Testis (tissue), 3 donors: ENCODE data around the gene RAP2A. TPM values are rescaled to one million over a fixed set of nuclear protein-coding genes. Genes with fewer than 3 reads are reported as not detected.

ENCODE experiments used
- DNase-seq: peaks from one replicate; pipeline ENCODE4 v3.0.0-alpha.2; 2019
- H3K27ac ChIP-seq, 2 donors: fragments of 200-600 bp; sonication (generic); one replicate each; pipeline ENCODE4 v1.5.1; 2019
- H3K27me3 ChIP-seq: fragments of 200-600 bp; sonication (generic); one replicate; pipeline ENCODE4 v1.5.1; 2019
- H3K36me3 ChIP-seq: fragments of 200-600 bp; sonication (generic); one replicate; pipeline ENCODE4 v1.5.1; 2017; ENCODE audit warnings: low read depth; ENCODE audit errors: missing control alignments
- H3K4me1 ChIP-seq: fragments of 200-600 bp; sonication (generic); one replicate; pipeline ENCODE4 v1.5.1; 2019
- H3K4me3 ChIP-seq, 2 donors: fragments of 200-600 bp; sonication (generic); one replicate each; pipeline ENCODE4 v1.5.1; 2017 to 2019
- H3K9me3 ChIP-seq: fragments of 200-600 bp; sonication (generic); one replicate; pipeline ENCODE4 v1.5.1; 2017
- CTCF ChIP-seq, 3 experiments: fragments of 450-650 bp in 2 of 3; fragments of 200-600 bp in 1 of 3; sonication (generic) in 1 of 3; IDR thresholded peaks; one replicate each; pipeline ENCODE4 v1.5.1; 2016 to 2019; ENCODE audit warnings: antibody characterized with exemption in 3 of 3, mild to moderate bottlenecking in 2 of 3, moderate library complexity in 1 of 3
- POLR2A ChIP-seq: fragments of 450-650 bp; IDR thresholded peaks from one replicate; pipeline ENCODE4 v1.6.1; 2017; ENCODE audit warnings: antibody characterized with exemption, mild to moderate bottlenecking, moderate library complexity
- WGBS, 2 donors: methylation state at CpG; one replicate each; pipeline ENCODE4 v1.1.5; 2018; 5-methylcytosine and 5-hydroxymethylcytosine counted together
- intact Hi-C: fragments of 100-400 bp; cut with DNase I; formaldehyde crosslinking; loops from one replicate; pipeline ENCODE4 v1.15.1; 2023; ENCODE audit warnings: low total_unique reads
- polyA plus RNA-seq: library from polyadenylated mRNA; stranded (reverse); fragments of 350-450 nt; fragmentation: Illumina TruSeq; extraction: RNeasy Lipid Tissue Mini Kit (QIAGEN cat#74804); gene quantifications from one replicate; pipeline ENCODE4 v1.2.3, GENCODE V29; 2014; ENCODE audit warnings: low read depth, low replicate concordance; ENCODE audit not compliant: insufficient read depth
- total RNA-seq, 2 donors: library from RNA; depleted of rRNA; stranded (reverse); fragments of >200 nt; gene quantifications; one replicate each; pipeline ENCODE4 v1.2.3, GENCODE V29; 2016

Gene RAP2A
- total and polyA plus RNA-seq, 3 donors from 2014 or later, result 9.1 to 11.5 (median 10.6) TPM

- WGBS, 2 donors, result 78 to 81% methylated on average over 1 of the region's 1 CpG
- TF ChIP-seq POLR2A (no peak), CTCF (IDR thresholded peaks at IDR 0.05) (no peak)
- H3K27ac ChIP-seq, result no peak overlapping the region
- no peaks in the 10 kb centered on the region for H3K36me3 ChIP-seq
- no peak overlapping the region for H3K4me3 ChIP-seq
- DNase-seq, result no peak
- H3K4me1 ChIP-seq, result no peaks in the 10 kb centered on the region
- intact Hi-C loops, result no loop called here
- H3K9me3 ChIP-seq, result no peaks in the 10 kb centered on the region
- no peaks in the 10 kb centered on the region for H3K27me3 ChIP-seq
These were observed 41.9 kb upstream of the RAP2A start for GRCh38 chr13:97392020-97392419.

DNA sequence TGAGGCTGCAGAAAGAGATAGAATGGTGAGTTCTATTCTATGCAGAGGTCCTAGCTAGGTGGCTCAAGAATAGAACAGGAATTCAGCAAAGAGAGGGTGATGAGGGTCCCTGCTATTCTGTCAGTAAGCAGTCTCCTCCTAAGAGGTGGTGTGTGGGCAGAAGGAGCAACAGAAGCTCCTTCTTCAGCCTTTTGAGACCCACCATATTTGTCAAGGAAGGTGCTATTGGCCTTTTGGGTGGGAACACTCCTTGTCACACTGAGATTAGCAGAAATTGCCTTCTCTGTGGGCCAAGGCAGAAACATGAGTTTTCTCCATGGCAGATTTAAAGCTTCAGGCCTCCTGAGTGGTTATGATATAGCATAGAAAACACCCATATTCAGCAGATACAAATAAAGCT is 39.4 kb upstream of the RAP2A start:
- TF ChIP-seq POLR2A (no peak), CTCF (IDR thresholded peaks at IDR 0.05) (no peak)
- Histone ChIP-seq H3K36me3 (no peaks in the 10 kb centered on the region), H3K27me3 (no peaks in the 10 kb centered on the region), H3K4me1 (no peaks in the 10 kb centered on the region), H3K4me3 (no peak overlapping the region), H3K27ac (no peak overlapping the region), H3K9me3 (no peaks in the 10 kb centered on the region)
- no peak for DNase-seq
- intact Hi-C loops, result no loop called here

- WGBS, 2 donors, result 78 to 86% methylated on average over 4 of the region's 4 CpGs
These were observed 38.4 kb upstream of the RAP2A start for GRCh38 chr13:97395447-97396136.

DNA sequence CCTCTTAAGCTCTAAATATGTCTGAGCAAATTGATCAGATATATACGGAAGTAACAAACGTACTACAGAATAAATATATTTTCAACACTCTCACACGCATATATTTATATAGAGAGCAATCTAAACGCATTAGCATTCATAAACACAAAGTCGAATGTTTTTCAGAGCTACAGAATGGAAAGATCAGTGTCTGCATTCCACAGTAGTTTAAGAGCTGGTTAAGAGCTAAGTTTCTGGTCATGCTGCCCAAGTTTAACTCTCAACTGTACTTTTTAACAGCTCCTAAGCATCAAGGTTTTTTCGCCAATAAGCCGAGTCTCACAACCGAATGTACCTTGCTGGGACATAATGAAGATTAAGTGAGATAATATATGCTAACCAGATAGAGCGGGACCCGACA is 36.7 kb upstream of the RAP2A start:
- intact Hi-C loops, result no loop called here
- no peak for DNase-seq

More at GRCh38 chr13:97395447-97396136, 38.4 kb upstream of the RAP2A start:
- intact Hi-C loops, result no loop called here
- Histone ChIP-seq H3K4me1 (no peaks in the 10 kb centered on the region), H3K4me3 (no peak overlapping the region), H3K9me3 (no peaks in the 10 kb centered on the region), H3K36me3 (no peaks in the 10 kb centered on the region), H3K27me3 (no peaks in the 10 kb centered on the region), H3K27ac (no peak overlapping the region)
- no peak for DNase-seq
- no peak for TF ChIP-seq POLR2A
- TF ChIP-seq CTCF (IDR thresholded peaks at IDR 0.05), result no peak

More for the DNA sequence above, 36.7 kb upstream of the RAP2A start:
- TF ChIP-seq CTCF (IDR thresholded peaks at IDR 0.05) (no peak), POLR2A (no peak)
- Histone ChIP-seq H3K36me3 (no peaks in the 10 kb centered on the region), H3K4me1 (no peaks in the 10 kb centered on the region), H3K27me3 (no peaks in the 10 kb centered on the region), H3K27ac (no peak overlapping the region), H3K9me3 (no peaks in the 10 kb centered on the region), H3K4me3 (no peak overlapping the region)
- WGBS, 2 donors, result 63 to 65% methylated on average over 10 of the region's 10 CpGs
